K562 (cell line): ENCODE data around the gene PLCB3. TPM values are rescaled to one million over a fixed set of nuclear protein-coding genes. Genes with fewer than 3 reads are reported as not detected.

Experiments used
- ATF4 ChIP-seq: fragments of 450-650 bp; formaldehyde crosslinking; IDR thresholded peaks from 2 replicates; pipeline ENCODE4 v1.4.0; 2022; ENCODE audit warnings: mild to moderate bottlenecking, moderate library complexity
- ATF7 ChIP-seq: fragments of 450-650 bp; IDR thresholded peaks from 2 replicates; pipeline ENCODE4 v1.7.1; 2014; ENCODE audit warnings: mild to moderate bottlenecking, moderate library complexity
- CSDE1 ChIP-seq, 2 experiments: fragments of 450-650 bp; IDR thresholded peaks; 2 replicates each; pipeline ENCODE4 v1.6.1; 2016; ENCODE audit warnings: mild to moderate bottlenecking in 1 of 2
- FOXK1 ChIP-seq: sonication (generic); formaldehyde crosslinking; IDR thresholded peaks from 2 replicates; pipeline ENCODE4 v1.8.0; 2022; ENCODE audit warnings: missing genetic modification reagents, mild to moderate bottlenecking, borderline replicate concordance
- GATAD2A ChIP-seq: fragments of 450-650 bp; IDR thresholded peaks from 2 replicates; pipeline ENCODE4 v1.6.1; 2017
- GTF2E2 ChIP-seq: fragments of 200-800 bp; sonication (Bioruptor generic); IDR thresholded peaks from 2 replicates; pipeline ENCODE4 v1.6.1; 2016; ENCODE audit warnings: missing genetic modification characterization, missing compliant biosample characterization
- HDAC1 ChIP-seq, 2 experiments: fragments of 450-650 bp; IDR thresholded peaks; 2 replicates each; pipeline ENCODE4 v1.6.1; 2016 to 2017; ENCODE audit warnings: inconsistent platforms in 1 of 2, mild to moderate bottlenecking in 1 of 2, moderate library complexity in 1 of 2
- KLF13 ChIP-seq: fragments of 450-650 bp; IDR thresholded peaks from 2 replicates; pipeline ENCODE4 v1.6.1; 2016; ENCODE audit warnings: missing genetic modification characterization, low read depth, mild to moderate bottlenecking, missing compliant biosample characterization, moderate library complexity, borderline replicate concordance
- MED1 ChIP-seq: sonication (generic); formaldehyde crosslinking; IDR thresholded peaks from 2 replicates; pipeline ENCODE4 v1.8.1; 2023; ENCODE audit warnings: missing genetic modification reagents, borderline replicate concordance
- MYBL2 ChIP-seq, 2 experiments: fragments of 450-650 bp in 1 of 2; sonication (generic) in 1 of 2; formaldehyde crosslinking in 1 of 2; IDR thresholded peaks; 2 replicates each; pipeline versions ENCODE4 v1.6.1 to v1.8.1; 2017 to 2022; ENCODE audit warnings: borderline replicate concordance in 1 of 2, inconsistent platforms in 1 of 2, low read depth in 1 of 2, mild to moderate bottlenecking in 1 of 2, missing genetic modification reagents in 1 of 2, moderate library complexity in 1 of 2
- ZBTB33 ChIP-seq: sonication (generic); formaldehyde crosslinking; IDR thresholded peaks from 2 replicates; pipeline ENCODE4 v1.8.1; 2023; ENCODE audit warnings: mild to moderate bottlenecking, missing genetic modification reagents
- ZHX1 ChIP-seq: fragments of 150-350 bp; conservative IDR thresholded peaks from 2 replicates; pipeline ENCODE4 v1.6.1; 2014; ENCODE audit warnings: low read length
- ZNF282 ChIP-seq: sonication (generic); formaldehyde crosslinking; IDR thresholded peaks from 2 replicates; pipeline ENCODE4 v1.8.1; 2023; ENCODE audit warnings: missing genetic modification reagents
- ZNF316 ChIP-seq: fragments of 450-650 bp; IDR thresholded peaks from 2 replicates; pipeline ENCODE4 v1.6.1; 2016
- ZNF398 ChIP-seq: fragments of 250-450 bp; sonication (Bioruptor Pico); IDR thresholded peaks from 2 replicates; pipeline ENCODE4 v1.8.0; 2021; ENCODE audit warnings: moderate library complexity, mild to moderate bottlenecking, inconsistent platforms
- ZNF583 ChIP-seq: fragments of 250-450 bp; sonication (Bioruptor Pico); IDR thresholded peaks from 2 replicates; pipeline ENCODE4 v1.4.0; 2020
- ZNF639 ChIP-seq, 2 experiments: fragments of 200-800 bp in 1 of 2; sonication (Bioruptor generic) in 1 of 2; sonication (generic) in 1 of 2; formaldehyde crosslinking in 1 of 2; IDR thresholded peaks in 1 of 2; conservative IDR thresholded peaks in 1 of 2; 2 replicates each; pipeline versions ENCODE4 v1.5.0 to v1.6.1; 2016 to 2020; ENCODE audit warnings: missing compliant biosample characterization in 1 of 2, missing genetic modification characterization in 1 of 2, missing genetic modification reagents in 1 of 2
- polyA plus RNA-seq, 8 experiments: library from polyadenylated mRNA; depleted of rRNA in 4 of 8; stranded (reverse) in 5 of 8; unstranded in 3 of 8; fragments of >200 nt; fragmentation: Nextera tagmentation in 2 of 8; fragmentation: Illumina TruSeq in 1 of 8; extraction: Ambion mirVana in 2 of 8; extraction: Trizol in 1 of 8; gene quantifications; 2 replicates each; pipeline versions ENCODE4 v1.2.1 to v1.2.3, GENCODE V29; 2011 to 2014; ENCODE audit warnings: inconsistent platforms in 1 of 8, missing spikeins in 1 of 8
- total RNA-seq, 7 experiments: library from RNA; depleted of rRNA in 6 of 7; stranded (reverse); fragments of >200 nt in 6 of 7; fragmentation: Illumina TruSeq in 2 of 7; extraction: Trizol in 2 of 7; gene quantifications; 2 replicates each; pipeline versions ENCODE4 v1.2.1 to v1.2.3, GENCODE V29; 2011 to 2021; ENCODE audit warnings: low replicate concordance in 1 of 7

PLCB3 gene
- total and polyA plus RNA-seq, 9 of the 15 experiments (the other 6 are each of a cell fraction or from before 2014, with no cell fraction given), result 0.31 to 44.8 (median 14.6) TPM

- TF ChIP-seq CSDE1 (IDR thresholded peaks at IDR 0.05) (no peak), KLF13 (0 out of 2 replicates have a peak, but pooled peaks have one; percentile 15), GATAD2A (no peak), HDAC1 (IDR thresholded peaks at IDR 0.05) (peak in 1 of 2 experiments; percentile 76; a peak in 1 of 4 replicates), ZNF316 (peak; percentile 94), ZNF398 (CRISPR knock-in tag) (no peak), ATF7 (peak; percentile 60; the same call in 1 of the 2 replicates), MYBL2 (IDR thresholded peaks at IDR 0.05; ENCODE audit: low read depth) (no peak), MYBL2 (CRISPR knock-in tag; IDR thresholded peaks at IDR 0.05; ENCODE audit: borderline replicate concordance) (no peak), MED1 (CRISPR knock-in tag) (no peak), ZNF639 (CRISPR knock-in tag; conservative IDR thresholded peaks at IDR 0.05 in 1 of 2, IDR thresholded peaks at IDR 0.05 in 1 of 2) (peak in 1 of 2 experiments; percentile 84; a peak in 2 of 4 replicates), ZHX1 (no peak), ATF4 (no peak), ZBTB33 (CRISPR knock-in tag) (no peak), ZNF282 (CRISPR knock-in tag) (no peak), ZNF583 (CRISPR knock-in tag) (0 out of 2 replicates have a peak, but pooled peaks have one; percentile 18), FOXK1 (CRISPR knock-in tag) (no peak; the same call in 1 of the 2 replicates), GTF2E2 (peak; percentile 95)
These were observed 43.9 kb upstream of the PLCB3 start (continued) for GRCh38 chr11:64207256-64208085.
